Breast epithelium (tissue), 3 donors: ENCODE data around the gene CDK19.

Experiments
- POLR2A ChIP-seq: fragments of 450-650 bp; IDR thresholded peaks from one replicate; pipeline ENCODE4 v1.6.1; 2016; ENCODE audit warnings: antibody characterized with exemption, mild to moderate bottlenecking, moderate library complexity
- POLR2AphosphoS5 ChIP-seq, 3 donors: sonication (generic); formaldehyde crosslinking; IDR thresholded peaks; one replicate each; pipeline ENCODE4 v1.6.1; 2017; ENCODE audit warnings: antibody characterized with exemption in 3 of 3
- TF ChIP-seq, protein P1 (sequence below), 3 donors: fragments of 450-650 bp; IDR thresholded peaks; one replicate each; pipeline ENCODE4 v1.5.1; 2016 to 2017; ENCODE audit warnings: antibody characterized with exemption in 3 of 3, mild to moderate bottlenecking in 3 of 3, moderate library complexity in 3 of 3

DNA sequence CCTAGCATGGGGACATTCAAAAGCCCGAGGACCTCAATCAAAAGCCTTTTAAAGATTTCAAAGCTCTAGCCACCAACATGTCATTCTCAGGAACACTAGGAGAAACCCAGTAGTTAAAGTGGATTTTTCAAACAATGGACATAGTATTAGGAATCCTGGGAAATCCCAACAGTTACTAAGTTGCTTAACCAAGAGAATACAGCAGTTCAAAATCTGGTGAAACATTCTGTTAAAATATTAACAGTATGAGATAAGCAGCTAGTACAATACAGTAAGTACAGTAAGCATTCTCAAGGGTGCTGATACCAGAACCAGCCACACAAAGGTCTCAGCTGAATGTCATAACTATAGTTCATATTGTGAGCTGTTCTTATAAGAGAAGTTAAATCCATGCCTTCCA, 68.6 kb downstream of the CDK19 start:
- TF ChIP-seq, protein P1, sequence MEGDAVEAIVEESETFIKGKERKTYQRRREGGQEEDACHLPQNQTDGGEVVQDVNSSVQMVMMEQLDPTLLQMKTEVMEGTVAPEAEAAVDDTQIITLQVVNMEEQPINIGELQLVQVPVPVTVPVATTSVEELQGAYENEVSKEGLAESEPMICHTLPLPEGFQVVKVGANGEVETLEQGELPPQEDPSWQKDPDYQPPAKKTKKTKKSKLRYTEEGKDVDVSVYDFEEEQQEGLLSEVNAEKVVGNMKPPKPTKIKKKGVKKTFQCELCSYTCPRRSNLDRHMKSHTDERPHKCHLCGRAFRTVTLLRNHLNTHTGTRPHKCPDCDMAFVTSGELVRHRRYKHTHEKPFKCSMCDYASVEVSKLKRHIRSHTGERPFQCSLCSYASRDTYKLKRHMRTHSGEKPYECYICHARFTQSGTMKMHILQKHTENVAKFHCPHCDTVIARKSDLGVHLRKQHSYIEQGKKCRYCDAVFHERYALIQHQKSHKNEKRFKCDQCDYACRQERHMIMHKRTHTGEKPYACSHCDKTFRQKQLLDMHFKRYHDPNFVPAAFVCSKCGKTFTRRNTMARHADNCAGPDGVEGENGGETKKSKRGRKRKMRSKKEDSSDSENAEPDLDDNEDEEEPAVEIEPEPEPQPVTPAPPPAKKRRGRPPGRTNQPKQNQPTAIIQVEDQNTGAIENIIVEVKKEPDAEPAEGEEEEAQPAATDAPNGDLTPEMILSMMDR (IDR thresholded peaks at IDR 0.05): no peak
- TF ChIP-seq POLR2AphosphoS5 (IDR thresholded peaks at IDR 0.05) (no peak), POLR2A (no peak)
